ENCODE data around the gene HHIPL1. TPM values are rescaled to one million over a fixed set of nuclear protein-coding genes. Genes with fewer than 3 reads are reported as not detected.

HHIPL1 gene
- total and polyA plus RNA-seq, 2 of the 8 experiments (the other 6 are each of a cell fraction or from before 2014, with no cell fraction given): 1.5 to 2.6 TPM

- TF ChIP-seq GABPA (IDR thresholded peaks at IDR 0.05; ENCODE audit: borderline replicate concordance, insufficient read depth, low read length): no peak
- no peak for TF ChIP-seq MAX (IDR thresholded peaks at IDR 0.05)
- no peak for TF ChIP-seq SAP30 (IDR thresholded peaks at IDR 0.05; ENCODE audit: insufficient read depth, insufficient replicate concordance, low read length)
- TF ChIP-seq RXRA (IDR thresholded peaks at IDR 0.05; ENCODE audit: insufficient read depth, low read depth, low read length): no peak
Observed at GRCh38 chr14:99686557-99687283, 41.8 kb downstream of the HHIPL1 start (continued).

Data from H1 (cell line).